HepG2 (cell line): ENCODE results near the gene MRFAP1. TPM values are rescaled to one million over a fixed set of nuclear protein-coding genes. Genes with fewer than 3 reads are reported as not detected.

Experiments used
- ATAC-seq: fragments of 200-7000 bp; cut with Tn5 transposase; 3 replicates; pipeline ENCODE4 v1.9.1; 2020; ENCODE audit warnings: mild to moderate bottlenecking, moderate library complexity
- BruUV-seq: library from RNA; stranded (reverse); fragments of 400-500 nt; replicated peaks from 2 replicates; lab custom pipeline; 2021; lab: Mats Ljungman, UMichigan
- CTCF ChIA-PET: fragments of 300-600 bp; formaldehyde crosslinking; extraction: SDS; loops from one replicate; lab custom pipeline; 2021; ENCODE audit warnings: low total read pairs, inconsistent platforms, low intra/inter-chr PET ratio; lab: Yijun Ruan, JAX
- POLR2A ChIA-PET: fragments of 350-600 bp; sonication (Branson Sonifier 250); formaldehyde crosslinking; loops from one replicate; lab custom pipeline; 2020; ENCODE audit warnings: antibody characterized with exemption, inconsistent platforms; lab: Yijun Ruan, JAX
- DNase-seq: peaks from one replicate; pipeline ENCODE4 v3.0.0-alpha.2; 2015; ENCODE audit warnings: low spot score
- FAIRE-seq: peaks from 3 replicates; lab custom pipeline; 2011; peaks lifted over from hg19 to GRCh38; lab: Jason Lieb, UNC
- H2AFZ ChIP-seq: one replicate; pipeline ENCODE4 v1.6.1; 2011; ENCODE audit warnings: low read length, inconsistent platforms
- H3K27ac ChIP-seq: fragments of 300-600 bp; 3 replicates; pipeline ENCODE4 v1.8.0; 2011; ENCODE audit warnings: mixed run types, mild to moderate bottlenecking, mixed read lengths, low read length, inconsistent platforms; ENCODE audit not compliant: insufficient read depth; ENCODE audit errors: extremely low read length
- H3K27me3 ChIP-seq, 2 experiments: fragments of 200-600 bp in 1 of 2; 2 replicates in 1 of 2; 3 replicates in 1 of 2; pipeline versions ENCODE4 v1.6.0 to v1.8.0; 2011; ENCODE audit warnings: low read length in 2 of 2, mild to moderate bottlenecking in 2 of 2, moderate library complexity in 2 of 2, inconsistent platforms in 1 of 2; ENCODE audit not compliant: insufficient read depth in 2 of 2, control insufficient read depth in 1 of 2
- H3K36me3 ChIP-seq, 2 experiments: fragments of 200-600 bp in 1 of 2; replicated peaks in 1 of 2; 2 replicates in 1 of 2; 3 replicates in 1 of 2; pipeline versions ENCODE4 v1.5.1 to v1.8.0; 2011; ENCODE audit warnings: low read length in 2 of 2, inconsistent platforms in 1 of 2; ENCODE audit not compliant: insufficient read depth in 2 of 2, control insufficient read depth in 1 of 2
- H3K4me1 ChIP-seq: 2 replicates; pipeline ENCODE4 v1.5.1; 2012; ENCODE audit warnings: low read length, inconsistent platforms; ENCODE audit not compliant: insufficient read depth
- H3K4me2 ChIP-seq: 2 replicates; pipeline ENCODE4 v1.6.0; 2011; ENCODE audit warnings: low read depth, low read length, inconsistent platforms
- H3K4me3 ChIP-seq, 3 experiments: fragments of 200-600 bp in 1 of 3; sonication (generic), shearing (Covaris generic) in 1 of 3; replicated peaks in 1 of 3; 2 replicates each; pipeline ENCODE4 v1.5.1; 2011 to 2016; ENCODE audit warnings: low read length in 3 of 3, inconsistent platforms in 2 of 3, low read depth in 2 of 3, mild to moderate bottlenecking in 2 of 3, control low read depth in 1 of 3, mixed read lengths in 1 of 3; ENCODE audit not compliant: insufficient read depth in 1 of 3
- H3K79me2 ChIP-seq: one replicate; pipeline ENCODE4 v1.6.1; 2011; ENCODE audit warnings: low read length, inconsistent platforms; ENCODE audit not compliant: insufficient read depth
- H3K9ac ChIP-seq: 2 replicates; pipeline ENCODE4 v1.6.0; 2011; ENCODE audit warnings: mild to moderate bottlenecking, low read depth, low read length, inconsistent platforms; ENCODE audit not compliant: insufficient read depth
- H3K9me3 ChIP-seq: 2 replicates; pipeline ENCODE4 v1.5.1; 2012; ENCODE audit warnings: mild to moderate bottlenecking, low read length
- H4K20me1 ChIP-seq: 2 replicates; pipeline ENCODE4 v1.6.0; 2011; ENCODE audit warnings: inconsistent platforms, mild to moderate bottlenecking, low read length, moderate library complexity; ENCODE audit not compliant: insufficient read depth
- HOXA7 ChIP-seq: sonication (generic); formaldehyde crosslinking; IDR thresholded peaks from 2 replicates; pipeline ENCODE4 v1.8.1; 2022; ENCODE audit warnings: mild to moderate bottlenecking, missing genetic modification reagents, moderate library complexity
- MAF1 ChIP-seq: sonication (generic); formaldehyde crosslinking; IDR thresholded peaks from 2 replicates; pipeline ENCODE4 v1.5.0; 2020; ENCODE audit warnings: missing genetic modification reagents, borderline replicate concordance
- TFE3 ChIP-seq: IDR thresholded peaks from 2 replicates; pipeline ENCODE4 v1.6.1; 2016
- THRA ChIP-seq: sonication (generic); formaldehyde crosslinking; IDR thresholded peaks from 2 replicates; pipeline ENCODE4 v1.4.0; 2020; ENCODE audit warnings: missing genetic modification reagents, borderline replicate concordance
- ZNF138 ChIP-seq: sonication (generic); formaldehyde crosslinking; IDR thresholded peaks from 2 replicates; pipeline ENCODE4 v1.5.0; 2020; ENCODE audit warnings: mild to moderate bottlenecking, low read depth, missing genetic modification reagents
- ZNF350 ChIP-seq: sonication (generic); formaldehyde crosslinking; IDR thresholded peaks from 2 replicates; pipeline ENCODE4 v1.4.0; 2020; ENCODE audit warnings: mild to moderate bottlenecking, low read depth, missing genetic modification reagents, borderline replicate concordance
- WGBS: methylation state at CpG from one replicate; pipeline ENCODE4 v1.1.6; 2017; ENCODE audit warnings: low lambda C conversion rate; 5-methylcytosine and 5-hydroxymethylcytosine counted together
- in situ Hi-C: cut with HindIII; loops from 2 replicates; pipeline ENCODE4 v1.10.0; 2017; ENCODE audit warnings: low pct_unique_long_range_greater_than_20kb; ENCODE audit not compliant: extremely low pct_ligation_motif_present
- intact Hi-C: fragments of 100-400 bp; cut with micrococcal nuclease; formaldehyde crosslinking; loops from one replicate; pipeline ENCODE4 v1.10.0; 2022; ENCODE audit not compliant: unreplicated experiment
- polyA plus RNA-seq, 8 experiments: library from polyadenylated mRNA; depleted of rRNA in 3 of 8; stranded (reverse) in 7 of 8; unstranded in 1 of 8; fragments of >200 nt; fragmentation: Illumina TruSeq in 4 of 8; extraction: Trizol in 4 of 8; gene quantifications; 2 replicates each; pipeline versions ENCODE4 v1.2.1 to v1.2.3, GENCODE V29; 2011 to 2016; ENCODE audit warnings: low read depth in 4 of 8, missing spikeins in 1 of 8, mixed read lengths in 1 of 8; ENCODE audit not compliant: insufficient read depth in 1 of 8
- total RNA-seq, 5 experiments: library from RNA; depleted of rRNA; stranded (reverse); fragments of >200 nt; fragmentation: Illumina TruSeq; extraction: Trizol; gene quantifications; 2 replicates each; pipeline ENCODE4 v1.2.3, GENCODE V29; 2016; ENCODE audit warnings: low read depth in 1 of 5

MRFAP1 gene
- total and polyA plus RNA-seq, 2 of the 13 experiments (the other 11 are each of a cell fraction or from before 2014, with no cell fraction given) = 112 to 158 TPM

GRCh38 chr4:6596948-6597347, 43.5 kb upstream of the MRFAP1 start:
- WGBS = 88% methylated on average over 11 of the region's 17 CpGs
- no peak overlapping the region for H3K9ac ChIP-seq
- H3K27ac ChIP-seq = no peak overlapping the region
- no peak overlapping the region for H3K4me3 ChIP-seq
- ATAC-seq (no peak), DNase-seq (no peak)
- no peaks in the 10 kb centered on the region; a peak in 1 of 5 replicates for H3K36me3 ChIP-seq
- peaks cover 13% of the 10 kb centered on the region for H3K4me1 ChIP-seq
- no peak overlapping the region for H2AFZ ChIP-seq
- BruUV-seq = no TSS peak
- no peaks in the 10 kb centered on the region for H4K20me1 ChIP-seq
- H3K27me3 ChIP-seq = no peaks in the 10 kb centered on the region
- CTCF ChIA-PET = no interaction called here
- POLR2A ChIA-PET = no interaction called here
- TF ChIP-seq HOXA7 (CRISPR knock-in tag) = no peak
- no peak for TF ChIP-seq ZNF138
- TF ChIP-seq TFE3 (CRISPR knock-in tag) = no peak
- no peak for TF ChIP-seq ZNF350 (CRISPR knock-in tag)
- no peak for TF ChIP-seq THRA (CRISPR knock-in tag)
- TF ChIP-seq MAF1 (CRISPR knock-in tag) = no peak
- TF ChIP-seq, all 625 proteins: peak for 0
- Histone ChIP-seq H3K79me2 (no peaks in the 10 kb centered on the region), H3K4me2 (no peak overlapping the region), H3K9me3 (no peaks in the 10 kb centered on the region)
- in situ Hi-C loops (no loop called here), intact Hi-C loops (no loop called here)
- FAIRE-seq = no peak
